CD4-positive, alpha-beta T cell treated with Interferon alpha-2 for 1 hour (primary cell): ENCODE data around the gene SLC5A10.

Source experiments
- DNase-seq, 2 donors: peaks; one replicate each; pipeline ENCODE4 v3.0.0-alpha.2; 2020 to 2022

Gene SLC5A10

DNA sequence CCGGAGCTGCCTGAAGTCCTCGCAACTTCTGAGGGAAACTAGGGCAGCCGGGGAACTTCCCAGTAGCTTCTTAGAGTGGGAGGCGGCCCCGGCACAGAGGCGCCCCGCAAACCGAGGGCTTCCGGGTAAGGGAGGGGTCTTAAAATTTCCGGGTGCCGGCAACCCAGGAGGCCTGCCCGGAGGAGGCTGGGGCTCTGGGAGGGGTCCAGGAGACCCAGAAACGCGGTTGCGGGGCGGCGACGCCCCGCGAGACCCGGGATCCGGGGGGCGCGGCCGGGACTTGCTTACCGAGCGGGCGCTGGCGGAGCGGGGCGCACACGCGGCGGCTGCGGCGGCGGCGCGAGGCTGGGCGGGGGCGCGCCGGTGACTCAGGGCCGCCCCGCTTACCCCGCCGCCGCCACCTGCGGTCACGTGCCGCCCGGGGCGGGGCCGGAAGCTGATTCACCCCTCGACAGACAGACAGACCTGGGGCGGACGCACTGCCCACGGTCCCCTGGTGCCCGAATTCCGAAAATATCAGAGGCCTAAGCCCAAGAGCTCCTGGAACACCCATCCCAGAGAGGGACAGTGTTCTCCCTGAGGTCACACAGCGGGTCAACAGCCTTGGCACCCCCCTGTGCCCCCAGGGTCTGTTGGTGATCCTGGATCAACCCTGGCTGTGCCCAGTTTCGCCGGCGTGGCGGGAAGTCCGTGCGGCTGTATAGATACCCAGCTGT, 52.6 kb downstream of the SLC5A10 start, which contains the start of gene FAM83G:
TSS of gene FAM83G (minus strand) at position 344 of the 716 bp plus-strand sequence. CDS start 723 bp downstream, outside the sequence.
- DNase-seq: peak; percentile 83 to 87

DNA sequence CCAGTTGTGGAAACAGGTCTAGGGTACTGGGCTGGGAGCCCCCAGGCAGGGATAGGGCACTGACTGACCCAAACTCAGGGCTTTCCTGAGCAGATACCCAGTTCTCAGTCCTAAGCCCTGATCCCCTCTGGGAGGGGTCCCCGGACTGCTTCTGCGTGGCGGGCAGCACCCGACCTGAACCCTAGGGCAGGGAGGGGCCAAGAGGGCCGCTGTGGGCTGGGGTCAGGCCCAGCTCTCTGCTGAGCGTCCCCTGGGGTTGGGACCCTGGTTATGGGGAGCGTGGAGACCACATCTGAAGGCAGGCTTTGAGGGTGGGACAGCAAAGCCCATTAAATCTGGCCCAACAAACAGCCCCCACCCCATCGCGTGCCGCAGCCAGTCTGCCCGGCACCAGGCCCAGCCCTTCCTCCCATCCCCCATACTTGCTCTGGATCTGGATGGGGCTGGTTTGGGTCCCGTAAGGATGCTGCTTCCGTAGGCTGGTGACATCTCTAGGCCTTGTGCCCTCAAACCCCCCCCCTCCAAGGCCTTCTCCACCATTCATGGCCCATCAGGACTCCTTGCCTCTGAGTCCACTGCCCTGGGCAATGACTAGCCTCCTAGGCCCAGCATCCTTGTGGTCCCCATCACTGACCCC, 53.3 kb downstream of the SLC5A10 start:
- no peak for DNase-seq

DNA sequence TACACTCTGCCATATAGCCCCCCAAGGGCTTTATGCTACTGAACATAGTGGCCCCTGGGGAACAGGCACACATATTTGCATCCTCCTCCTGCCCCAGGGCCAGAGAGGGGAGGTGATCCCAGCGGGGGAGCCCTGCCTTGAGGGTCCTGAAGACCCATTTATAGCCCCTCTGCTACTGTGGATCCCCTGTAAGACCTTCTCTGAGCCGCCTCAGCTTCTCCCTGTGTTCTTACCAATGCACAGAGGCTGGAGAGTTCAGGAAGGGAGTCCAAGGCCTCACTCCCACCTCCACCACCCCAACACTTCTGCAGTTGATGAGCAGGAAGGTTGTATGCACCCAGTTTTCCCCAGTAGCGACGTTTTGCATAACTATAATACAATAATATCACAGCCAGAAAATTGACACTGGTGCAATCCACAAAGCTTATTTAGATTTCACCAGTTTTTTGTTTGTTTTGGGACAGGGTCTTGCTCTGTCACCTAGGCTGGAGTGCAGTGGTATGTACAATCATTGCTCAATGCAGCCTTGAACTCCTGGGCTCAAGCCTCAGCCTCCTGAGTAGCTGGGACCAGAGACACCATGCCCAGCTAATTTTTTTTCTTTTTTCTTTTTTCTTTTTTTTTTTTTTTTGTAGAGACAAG, 53.9 kb downstream of the SLC5A10 start:
- DNase-seq: no peak

DNA sequence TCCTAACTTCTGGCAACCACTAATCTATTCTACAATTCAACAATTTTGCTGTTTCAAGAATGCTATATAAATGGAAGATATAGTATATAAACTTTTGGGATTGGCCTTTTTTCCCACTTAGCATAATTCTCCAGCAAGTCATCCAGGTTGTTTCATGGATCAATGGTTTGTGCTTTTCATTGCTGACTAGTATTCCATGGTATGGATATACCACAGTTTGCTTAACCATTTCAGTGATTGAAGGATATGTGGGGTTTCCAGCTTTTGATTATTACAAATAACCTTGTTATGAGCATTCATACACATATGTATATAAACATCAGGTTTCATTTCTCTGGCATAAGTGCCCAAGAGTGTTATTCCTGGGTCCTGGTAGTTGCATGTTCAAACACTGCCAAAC, 54.7 kb downstream of the SLC5A10 start:
- no peak for DNase-seq

DNA sequence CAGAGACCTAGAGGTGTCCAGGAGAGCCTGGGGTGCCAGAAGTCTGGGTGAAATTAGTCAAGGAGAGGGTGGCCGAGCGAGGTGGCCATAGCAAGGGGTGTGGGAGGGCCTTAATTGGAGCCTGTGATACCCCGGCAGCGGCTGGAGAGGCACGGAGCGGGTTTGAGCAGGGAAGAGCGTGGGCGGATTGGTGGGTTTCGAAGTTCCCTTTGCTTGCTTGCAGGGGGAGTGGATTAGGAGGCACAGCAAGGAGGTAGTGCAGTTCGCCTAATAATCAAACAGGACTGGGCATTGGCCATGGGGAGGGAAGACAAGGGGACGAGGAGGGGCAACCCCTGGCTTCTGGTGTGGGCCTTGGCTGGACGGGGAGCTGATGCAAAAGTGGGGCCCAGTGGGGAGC, 58.0 kb downstream of the SLC5A10 start:
- no peak for DNase-seq

DNA sequence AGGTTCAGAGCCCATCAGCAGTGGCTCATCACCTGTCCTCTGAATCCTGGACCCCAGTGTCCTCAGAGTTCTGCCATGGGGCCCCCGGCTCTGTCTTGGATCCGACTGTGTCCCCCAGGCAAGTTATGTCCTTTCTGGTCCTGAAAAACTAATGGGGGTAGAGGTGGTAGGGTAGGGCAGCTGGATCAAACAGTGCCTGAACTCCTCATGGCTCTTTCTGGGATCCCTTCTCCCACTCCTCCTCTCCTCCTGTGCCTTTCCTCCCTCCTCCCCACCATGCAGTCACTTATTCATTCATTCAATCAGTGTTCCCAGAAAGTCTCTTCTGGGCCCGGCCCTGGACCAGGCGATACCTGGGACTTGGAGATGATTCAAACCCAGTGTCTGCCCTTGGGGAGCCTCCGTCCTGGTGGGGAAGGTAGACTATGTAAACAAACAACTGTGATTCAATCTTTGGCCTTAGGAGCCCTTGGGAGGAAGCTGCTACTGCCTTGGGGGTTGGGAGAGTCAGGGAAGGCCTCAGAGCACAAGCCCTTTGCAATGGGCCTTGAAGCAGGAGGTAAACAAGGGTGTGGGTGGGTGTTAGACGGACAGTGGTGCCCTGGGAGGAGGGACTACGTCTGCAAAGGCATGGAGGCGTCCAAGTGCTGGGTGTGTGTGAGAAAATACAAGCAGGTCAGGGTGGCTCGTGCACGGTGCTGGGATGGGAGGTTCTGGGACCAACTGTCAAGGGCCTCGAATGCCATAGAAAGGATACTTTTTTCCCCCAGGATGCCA, 59.0 kb downstream of the SLC5A10 start:
- DNase-seq: no peak

DNA sequence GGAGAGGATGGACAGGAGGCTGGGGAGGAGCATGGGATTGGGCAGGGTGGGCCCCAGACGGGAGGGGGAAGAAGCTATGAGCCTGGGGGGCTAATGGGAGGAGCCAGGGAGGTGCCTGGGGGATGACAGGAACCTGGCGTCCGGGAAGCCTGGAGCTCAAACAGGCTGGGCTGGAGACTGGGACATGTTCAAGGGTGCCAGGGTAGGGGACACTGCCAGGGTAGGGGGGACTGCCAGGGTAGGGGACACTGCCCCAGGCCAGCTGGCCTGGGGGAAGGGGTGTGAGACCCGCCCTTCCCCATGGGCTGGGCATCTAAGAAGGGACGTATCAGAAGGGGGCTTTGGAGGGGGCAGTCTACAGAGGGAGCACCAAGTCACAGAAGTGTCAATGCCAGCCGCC, 59.6 kb downstream of the SLC5A10 start:
- no peak for DNase-seq

DNA sequence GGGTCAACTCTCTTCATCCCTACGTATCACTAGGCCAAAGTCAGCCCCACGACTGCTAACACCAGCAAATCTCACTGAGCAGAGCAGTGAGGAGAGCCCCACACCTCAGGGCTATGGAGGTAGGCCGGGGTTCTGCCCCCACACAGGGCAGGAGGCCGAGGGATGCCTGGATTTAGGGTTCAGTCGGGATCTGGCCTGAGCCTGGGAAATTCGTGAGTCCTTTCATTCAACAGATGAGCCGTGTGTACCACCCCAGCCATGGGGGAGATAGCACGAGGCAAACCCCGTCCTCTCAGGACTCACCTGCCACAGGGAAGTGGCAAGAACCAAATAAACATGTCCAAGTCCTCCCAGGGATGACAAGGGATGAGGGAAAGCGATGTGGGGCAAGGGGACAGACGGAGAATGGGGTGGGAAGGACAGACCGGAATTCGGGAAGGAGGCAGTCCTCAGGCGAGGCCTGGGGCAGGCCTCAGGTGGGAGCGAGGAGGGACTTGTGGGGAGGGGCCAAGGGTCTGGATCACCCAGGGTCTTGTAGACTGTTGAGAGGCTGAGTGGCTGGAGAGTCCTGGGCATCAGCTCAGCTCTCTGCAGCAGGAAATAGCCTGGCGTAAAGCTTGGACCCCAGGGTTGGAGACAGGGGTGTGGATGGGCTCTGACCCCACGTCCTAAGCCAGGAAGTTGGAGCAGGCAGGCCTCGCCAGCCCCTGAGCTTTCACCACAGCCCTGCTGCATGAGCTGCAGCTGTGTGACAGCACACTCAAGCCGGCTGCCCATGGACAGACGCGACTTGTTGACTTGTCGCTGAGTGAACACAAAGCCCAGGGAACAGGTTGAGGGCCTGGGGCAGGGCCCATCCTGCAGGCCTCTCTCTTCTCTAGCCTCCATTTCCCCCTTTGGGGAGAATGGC, 60.5 kb downstream of the SLC5A10 start:
- no peak for DNase-seq

DNA sequence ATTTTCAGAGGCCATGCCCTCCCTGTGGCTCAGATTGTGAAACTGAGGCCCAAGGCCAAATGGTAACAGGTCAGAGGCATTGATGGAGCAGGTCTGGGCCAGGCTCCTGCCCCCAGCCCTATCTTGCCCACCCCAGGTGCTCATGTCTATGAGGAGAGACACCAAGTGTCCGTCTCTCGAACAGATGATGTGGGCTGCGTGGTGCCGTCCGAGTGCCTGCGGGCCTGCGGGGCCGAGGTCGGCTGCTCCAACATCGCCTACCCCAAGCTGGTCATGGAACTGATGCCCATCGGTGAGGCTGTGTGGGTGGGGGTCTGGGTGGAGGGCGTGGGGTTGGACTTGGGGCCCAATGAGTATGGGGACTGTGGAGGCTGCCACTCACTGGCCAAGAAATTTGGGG, 61.3 kb downstream of the SLC5A10 start:
- no peak for DNase-seq

DNA sequence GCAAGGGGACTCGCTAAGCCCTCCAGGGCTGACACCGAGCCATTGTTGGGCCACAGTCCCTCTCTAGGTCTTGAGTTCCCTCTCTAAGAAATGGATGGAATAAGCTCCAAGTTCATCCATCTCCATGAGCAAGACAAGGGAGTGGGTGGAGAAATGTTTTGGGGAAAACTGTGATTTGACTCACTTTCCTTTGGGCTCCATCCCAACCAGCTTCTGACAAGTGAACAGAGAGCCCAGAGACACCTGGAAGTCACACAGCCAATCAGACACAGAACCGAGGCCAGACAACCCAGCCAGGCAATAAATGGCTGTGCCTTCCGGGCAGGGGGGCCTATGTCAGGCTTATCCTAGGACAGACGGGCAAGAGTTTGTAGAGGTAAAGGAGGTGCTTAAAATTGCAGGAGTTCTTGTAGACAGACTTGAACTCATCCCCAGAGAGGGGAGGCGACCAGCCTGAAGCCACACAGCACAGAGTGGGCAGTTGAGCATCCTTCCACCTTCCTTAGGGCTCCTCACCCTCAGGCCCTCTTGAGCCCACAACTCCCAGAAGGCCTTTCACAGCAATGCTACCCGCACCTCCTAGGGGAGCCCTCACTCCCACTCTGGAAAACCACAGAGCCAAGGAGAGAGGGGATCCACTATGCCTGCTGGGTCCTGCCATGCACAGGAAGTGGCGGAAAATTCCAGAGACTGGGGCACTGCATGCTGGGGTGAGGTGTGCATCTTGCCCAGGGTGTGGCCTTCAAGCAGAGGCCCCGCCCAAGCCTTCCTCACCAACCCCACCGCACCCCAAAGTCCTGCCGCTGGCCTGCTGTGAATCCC, 62.1 kb downstream of the SLC5A10 start:
- DNase-seq: no peak

DNA sequence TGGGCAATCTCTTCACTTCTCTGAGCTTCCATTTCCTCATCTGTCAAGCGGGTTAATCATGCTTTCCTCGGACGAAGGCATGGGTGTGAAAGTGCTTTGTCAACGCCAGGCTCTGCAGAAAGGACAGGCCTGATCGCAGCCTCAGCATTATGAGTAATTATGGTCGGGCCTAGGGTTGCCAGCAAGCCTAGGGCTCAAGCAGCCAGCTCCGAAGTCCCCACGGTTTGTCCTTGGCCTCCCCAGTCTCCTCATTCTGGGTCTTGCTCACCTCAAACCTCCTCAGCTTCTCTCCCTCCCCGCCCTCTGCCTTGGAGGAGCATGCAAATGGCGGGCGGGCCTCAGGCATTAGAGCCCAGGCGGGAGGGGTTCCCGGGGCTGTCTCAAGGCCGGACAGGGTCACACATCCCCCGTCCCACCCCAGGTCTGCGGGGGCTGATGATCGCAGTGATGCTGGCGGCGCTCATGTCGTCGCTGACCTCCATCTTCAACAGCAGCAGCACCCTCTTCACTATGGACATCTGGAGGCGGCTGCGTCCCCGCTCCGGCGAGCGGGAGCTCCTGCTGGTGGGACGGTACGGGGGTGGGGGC, 62.8 kb downstream of the SLC5A10 start:
- no peak for DNase-seq

DNA sequence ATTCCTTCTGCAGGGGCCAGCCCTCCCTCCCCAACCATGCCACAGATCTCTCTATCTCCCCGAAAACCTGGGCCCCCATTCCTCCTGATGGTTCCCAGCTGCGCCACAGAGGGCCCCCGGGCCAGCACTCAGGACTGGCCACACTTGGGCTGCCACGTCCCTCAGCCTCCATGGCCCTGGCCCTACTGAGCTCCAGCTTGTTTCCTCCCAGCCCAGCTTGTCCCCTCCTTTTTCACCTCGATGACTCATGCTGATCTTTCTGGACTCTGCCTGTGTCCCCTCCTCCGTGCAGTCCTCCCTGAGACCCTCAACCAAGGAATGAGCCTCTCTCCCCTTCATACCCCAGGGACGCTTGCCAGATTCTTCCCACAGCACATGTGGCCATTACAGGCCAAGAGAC, 63.5 kb downstream of the SLC5A10 start:
- no peak for DNase-seq

DNA sequence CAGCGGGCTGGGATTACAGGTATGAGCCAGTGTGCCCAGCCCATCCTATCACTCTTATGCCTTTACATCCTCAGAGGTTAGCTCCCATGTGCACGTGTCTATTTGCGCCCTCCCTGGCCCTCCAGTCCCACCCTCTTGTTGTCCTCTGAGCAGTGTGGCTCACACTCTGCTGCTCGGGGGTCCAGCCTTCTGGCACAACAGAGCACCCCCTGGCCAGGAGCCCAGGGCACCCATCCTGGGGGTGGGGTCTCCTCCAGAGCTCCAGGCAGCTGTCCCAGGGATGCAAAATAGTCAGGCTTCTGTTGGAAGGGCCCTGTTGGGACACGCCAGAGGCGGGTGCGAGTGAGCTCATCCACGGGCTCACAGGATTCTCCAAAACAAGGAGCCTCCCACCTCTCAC, 64.3 kb downstream of the SLC5A10 start:
- no peak for DNase-seq

DNA sequence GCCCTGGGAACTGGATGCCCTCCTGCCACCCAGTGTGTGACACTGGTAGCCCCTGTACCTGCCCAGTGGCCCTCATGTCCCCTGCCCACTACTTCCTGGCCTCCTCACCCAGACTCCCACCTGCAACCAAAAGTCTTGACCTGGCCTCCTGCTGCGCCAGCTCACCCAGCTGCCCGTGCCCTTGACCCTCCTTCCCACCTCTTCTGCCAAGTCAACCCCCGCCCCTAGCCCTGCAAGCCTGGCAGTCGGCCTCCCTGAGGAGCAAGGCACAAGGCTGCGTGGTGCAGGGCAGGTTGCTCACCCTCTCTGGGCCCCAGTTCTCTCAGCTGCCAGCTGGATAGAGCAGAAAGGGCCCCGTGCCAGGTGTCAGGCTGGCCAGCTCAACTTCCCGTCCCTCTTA, 64.9 kb downstream of the SLC5A10 start:
- DNase-seq: no peak

DNA sequence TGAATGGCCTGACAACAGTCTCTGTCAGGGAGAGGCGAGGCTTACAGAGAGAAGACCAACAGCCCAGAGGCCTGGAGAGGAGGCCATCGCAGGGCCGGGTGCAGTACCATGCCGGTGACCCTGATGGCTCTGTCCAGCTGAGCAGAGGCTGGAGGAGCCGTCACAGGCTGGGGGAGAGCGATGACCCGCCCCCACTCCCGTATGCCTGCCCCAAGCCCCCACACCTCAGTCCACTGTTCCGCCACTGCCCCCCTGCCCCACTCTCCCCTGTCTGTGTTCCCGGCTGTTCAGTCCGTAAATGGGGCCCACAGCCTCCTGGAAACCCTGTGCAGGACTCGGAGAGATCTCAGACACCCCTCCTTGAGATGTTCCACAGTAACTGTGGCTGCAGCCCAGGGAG, 65.4 kb downstream of the SLC5A10 start:
- DNase-seq: no peak

DNA sequence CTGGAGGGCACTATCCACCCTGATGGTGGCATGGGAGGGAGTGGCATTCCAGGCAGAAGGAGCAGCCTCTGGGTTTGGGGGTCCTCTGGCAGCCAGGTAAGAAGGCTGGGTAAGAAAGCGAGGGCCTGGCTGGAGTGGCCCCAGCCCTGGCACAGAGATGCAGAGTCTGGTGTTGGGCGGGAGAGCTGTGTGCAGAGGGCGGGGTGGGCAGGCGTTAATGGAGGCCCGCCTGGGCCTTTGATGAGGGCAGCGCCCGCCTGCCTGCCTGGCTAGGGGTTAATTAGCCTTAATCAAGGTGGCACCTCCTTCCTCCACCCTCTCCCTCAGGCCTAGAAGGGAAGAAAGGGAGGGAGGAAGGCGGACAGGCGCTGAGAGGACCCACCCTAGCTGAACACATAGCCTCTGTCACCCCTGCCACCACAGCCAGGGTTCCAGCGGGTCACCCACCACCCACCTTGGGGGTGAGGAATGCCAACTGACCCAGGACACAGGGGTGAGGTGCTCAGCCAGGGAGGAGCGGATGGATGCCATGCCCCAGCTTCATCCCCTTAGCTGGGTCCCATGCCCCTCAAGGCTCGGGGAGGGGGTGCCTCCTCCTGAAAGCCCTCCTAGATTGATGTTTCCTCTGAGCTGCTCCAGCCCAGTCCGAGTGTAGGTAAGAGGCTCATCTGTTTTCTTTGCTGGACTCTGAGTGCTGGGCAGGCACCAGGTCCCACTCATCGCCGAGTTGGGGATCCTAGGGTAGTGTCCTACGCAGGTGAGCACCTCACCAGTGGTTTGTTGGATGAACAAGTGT, 66.0 kb downstream of the SLC5A10 start:
- no peak for DNase-seq

DNA sequence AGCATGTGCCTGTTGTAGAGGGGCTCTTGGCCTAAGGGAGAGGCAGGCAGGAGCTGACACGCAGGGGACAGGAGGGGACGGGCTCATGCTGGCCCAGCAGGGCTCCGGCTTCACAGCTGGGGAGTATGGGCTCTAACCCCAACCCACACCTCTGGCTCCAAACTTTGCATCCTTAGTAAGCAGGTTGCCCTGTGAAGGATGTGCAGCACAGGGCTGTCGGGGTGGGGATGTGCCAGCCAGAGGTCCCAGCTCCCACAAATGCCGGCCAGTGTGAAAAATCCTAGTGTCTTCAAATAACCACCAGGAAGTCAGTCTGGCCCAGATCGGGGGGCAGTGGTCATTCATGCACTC, 66.6 kb downstream of the SLC5A10 start:
- no peak for DNase-seq

DNA sequence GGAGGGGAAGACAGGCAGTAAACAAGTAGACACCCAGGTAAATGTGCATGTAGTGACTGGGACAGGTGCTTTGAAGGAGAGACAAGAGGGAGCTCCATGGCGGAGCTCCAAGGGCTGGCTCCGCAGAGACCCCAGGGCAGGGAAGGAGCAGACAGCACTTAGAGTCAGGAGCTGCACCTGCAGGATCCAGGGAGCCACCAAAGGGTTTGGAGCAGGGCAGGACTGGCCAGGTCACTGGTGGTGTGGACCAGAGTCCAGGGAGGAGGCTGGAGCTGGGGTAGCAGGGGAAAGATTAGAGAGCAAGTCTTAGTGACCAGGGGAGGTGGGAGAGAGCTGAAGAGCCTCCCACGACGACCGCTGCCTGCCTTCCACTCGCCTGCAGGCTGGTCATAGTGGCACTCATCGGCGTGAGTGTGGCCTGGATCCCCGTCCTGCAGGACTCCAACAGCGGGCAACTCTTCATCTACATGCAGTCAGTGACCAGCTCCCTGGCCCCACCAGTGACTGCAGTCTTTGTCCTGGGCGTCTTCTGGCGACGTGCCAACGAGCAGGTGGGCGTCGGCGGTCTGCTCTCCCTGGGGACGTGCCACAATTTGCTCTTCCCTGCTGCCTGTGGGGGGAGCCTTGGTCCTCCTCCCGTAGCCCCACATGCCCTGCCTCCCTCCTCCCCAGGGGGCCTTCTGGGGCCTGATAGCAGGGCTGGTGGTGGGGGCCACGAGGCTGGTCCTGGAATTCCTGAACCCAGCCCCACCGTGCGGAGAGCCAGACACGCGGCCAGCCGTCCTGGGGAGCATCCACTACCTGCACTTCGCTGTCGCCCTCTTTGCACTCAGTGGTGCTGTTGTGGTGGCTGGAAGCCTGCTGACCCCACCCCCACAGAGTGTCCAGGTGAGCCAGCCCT, 67.3 kb downstream of the SLC5A10 start:
- no peak for DNase-seq

DNA sequence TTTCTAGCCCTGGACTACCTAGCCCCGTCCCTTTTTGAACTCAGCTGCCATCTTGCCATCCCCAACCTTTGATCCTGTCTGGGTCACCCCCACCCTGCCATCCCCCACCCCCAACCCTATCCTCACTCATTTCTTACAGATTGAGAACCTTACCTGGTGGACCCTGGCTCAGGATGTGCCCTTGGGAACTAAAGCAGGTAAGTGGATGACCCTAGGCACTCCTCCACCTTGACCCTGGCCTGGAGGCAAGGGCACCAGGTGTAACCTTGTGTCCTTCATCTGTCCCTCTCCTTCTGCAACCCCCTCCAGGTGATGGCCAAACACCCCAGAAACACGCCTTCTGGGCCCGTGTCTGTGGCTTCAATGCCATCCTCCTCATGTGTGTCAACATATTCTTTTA, 68.1 kb downstream of the SLC5A10 start:
- DNase-seq: no peak
